Glomerular visceral epithelial cell (primary cell): ENCODE results near the gene CAVIN4.

Source experiments
- DNase-seq: peaks from one replicate; pipeline ENCODE4 v3.0.0-alpha.2; 2016; ENCODE audit errors: extremely low spot score

The CAVIN4 gene

GRCh38 chr9:100590481-100590880 is 12.6 kb downstream of the CAVIN4 start:
- DNase-seq, result no peak

GRCh38 chr9:100591139-100591538 is 13.3 kb downstream of the CAVIN4 start:
- DNase-seq, result no peak

GRCh38 chr9:100591639-100592412 is 13.9 kb downstream of the CAVIN4 start:
- no peak for DNase-seq

GRCh38 chr9:100595391-100596199 is 17.7 kb downstream of the CAVIN4 start:
- peak; percentile 72 for DNase-seq

- no peak for DNase-seq
These were observed 19.4 kb downstream of the CAVIN4 start for GRCh38 chr9:100597236-100597635.

GRCh38 chr9:100598641-100599145 is 20.8 kb downstream of the CAVIN4 start:
- DNase-seq, result peak; percentile 86

GRCh38 chr9:100600521-100601079 is 22.7 kb downstream of the CAVIN4 start:
- DNase-seq, result no peak

- DNase-seq, result peak; percentile 60
These were observed 23.3 kb downstream of the CAVIN4 start for GRCh38 chr9:100601216-100601615.

- DNase-seq, result peak; percentile 68
These were observed 24.5 kb downstream of the CAVIN4 start for GRCh38 chr9:100602342-100602801.

- no peak for DNase-seq
These were observed 27.5 kb downstream of the CAVIN4 start for GRCh38 chr9:100605405-100605804.

- DNase-seq, result no peak
These were observed 41.3 kb downstream of the CAVIN4 start for GRCh38 chr9:100619194-100619593.

GRCh38 chr9:100619665-100620064 is 41.8 kb downstream of the CAVIN4 start:
- DNase-seq, result no peak

- DNase-seq, result no peak
These were observed 46.1 kb downstream of the CAVIN4 start for GRCh38 chr9:100623969-100624368.

- DNase-seq, result no peak
These were observed 49.1 kb downstream of the CAVIN4 start for GRCh38 chr9:100626949-100627348.

GRCh38 chr9:100637787-100638186 is 59.9 kb downstream of the CAVIN4 start:
- DNase-seq, result no peak
